Measurements from ENCODE around the gene ZBTB20.

DNA sequence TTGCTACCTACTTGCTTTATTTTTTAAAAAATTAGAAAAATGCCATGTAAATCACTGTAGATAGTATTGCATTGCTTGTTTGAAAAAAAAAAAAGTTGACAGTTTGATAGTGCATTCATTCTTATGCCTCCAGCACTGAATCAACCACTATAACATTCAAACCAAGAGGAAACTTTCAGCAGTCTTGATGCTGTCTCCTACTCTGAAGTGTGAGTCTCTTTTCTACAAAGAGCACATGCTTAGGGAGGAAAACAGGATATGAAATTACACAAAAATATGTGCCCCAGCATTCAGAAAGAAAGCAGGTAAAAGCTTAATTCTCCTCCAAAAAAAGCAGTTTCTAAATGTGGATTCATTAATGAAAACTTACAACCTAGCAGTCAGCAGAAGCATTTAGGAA lies 78.3 kb downstream of the ZBTB20 start:
- TF ChIP-seq GLIS3 (CRISPR knock-in tag; IDR thresholded peaks at IDR 0.05) (no peak), PATZ1 (CRISPR knock-in tag; IDR thresholded peaks at IDR 0.05; ENCODE audit: borderline replicate concordance) (no peak), ARNTL (CRISPR knock-in tag; IDR thresholded peaks at IDR 0.05; ENCODE audit: borderline replicate concordance, low read depth) (no peak), ZFP3 (CRISPR knock-in tag; IDR thresholded peaks at IDR 0.05) (no peak), RARB (CRISPR knock-in tag; IDR thresholded peaks at IDR 0.05) (no peak), ZFP30 (CRISPR knock-in tag; IDR thresholded peaks at IDR 0.05) (no peak), ZNF8 (CRISPR knock-in tag; IDR thresholded peaks at IDR 0.05) (no peak)
- TF ChIP-seq, protein P1, sequence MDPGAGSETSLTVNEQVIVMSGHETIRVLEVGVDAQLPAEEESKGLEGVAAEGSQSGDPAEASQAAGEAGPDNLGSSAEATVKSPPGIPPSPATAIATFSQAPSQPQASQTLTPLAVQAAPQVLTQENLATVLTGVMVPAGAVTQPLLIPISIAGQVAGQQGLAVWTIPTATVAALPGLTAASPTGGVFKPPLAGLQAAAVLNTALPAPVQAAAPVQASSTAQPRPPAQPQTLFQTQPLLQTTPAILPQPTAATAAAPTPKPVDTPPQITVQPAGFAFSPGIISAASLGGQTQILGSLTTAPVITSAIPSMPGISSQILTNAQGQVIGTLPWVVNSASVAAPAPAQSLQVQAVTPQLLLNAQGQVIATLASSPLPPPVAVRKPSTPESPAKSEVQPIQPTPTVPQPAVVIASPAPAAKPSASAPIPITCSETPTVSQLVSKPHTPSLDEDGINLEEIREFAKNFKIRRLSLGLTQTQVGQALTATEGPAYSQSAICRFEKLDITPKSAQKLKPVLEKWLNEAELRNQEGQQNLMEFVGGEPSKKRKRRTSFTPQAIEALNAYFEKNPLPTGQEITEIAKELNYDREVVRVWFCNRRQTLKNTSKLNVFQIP (CRISPR knock-in tag; IDR thresholded peaks at IDR 0.05; ENCODE audit: borderline replicate concordance, low read depth), result no peak

Measured in SK-N-SH treated with all-trans-retinoic acid at 6 μM for 48 hours (cell line).